ENCODE data around the gene LRMDA.

- TF ChIP-seq EZH2 (IDR thresholded peaks at IDR 0.05; ENCODE audit: low read length, unreplicated experiment) (no peak), CTCF (conservative IDR thresholded peaks at IDR 0.05; ENCODE audit: low read depth, low read length) (no peak)
Measured at GRCh38 chr10:75456122-75456521, 24.7 kb downstream of the LRMDA start.
